Measurements from ENCODE around the gene MANF.

MANF gene

GRCh38 chr3:51343918-51344687 is 41.0 kb upstream of the MANF start:
- in situ Hi-C loops (cut with HindIII; ENCODE audit: low sequenced_read_pairs) = no loop called here
- no peak overlapping the region for H3K4me3 ChIP-seq (ENCODE audit: low read depth, low read length)
- TF ChIP-seq CTCF (IDR thresholded peaks at IDR 0.05; ENCODE audit: low read depth, low read length, missing control alignments) = no peak
- DNase-seq (ENCODE audit: low read depth) = no peak

GRCh38 chr3:51350751-51351150 is 34.3 kb upstream of the MANF start:
- no peak for DNase-seq (ENCODE audit: low read depth)
- TF ChIP-seq CTCF (IDR thresholded peaks at IDR 0.05; ENCODE audit: low read depth, low read length, missing control alignments) = no peak
- H3K4me3 ChIP-seq (ENCODE audit: low read depth, low read length) = no peak overlapping the region
- in situ Hi-C loops (cut with HindIII; ENCODE audit: low sequenced_read_pairs) = no loop called here

GRCh38 chr3:51353131-51353530 is 32.0 kb upstream of the MANF start:
- TF ChIP-seq CTCF (IDR thresholded peaks at IDR 0.05; ENCODE audit: low read depth, low read length, missing control alignments) = no peak
- no peak overlapping the region for H3K4me3 ChIP-seq (ENCODE audit: low read depth, low read length)
- in situ Hi-C loops (cut with HindIII; ENCODE audit: low sequenced_read_pairs) = no loop called here
- no peak for DNase-seq (ENCODE audit: low read depth)

GRCh38 chr3:51353691-51354090 is 31.4 kb upstream of the MANF start:
- in situ Hi-C loops (cut with HindIII; ENCODE audit: low sequenced_read_pairs) = no loop called here
- no peak for TF ChIP-seq CTCF (IDR thresholded peaks at IDR 0.05; ENCODE audit: low read depth, low read length, missing control alignments)
- DNase-seq (ENCODE audit: low read depth) = no peak
- no peak overlapping the region for H3K4me3 ChIP-seq (ENCODE audit: low read depth, low read length)

GRCh38 chr3:51354172-51354571 is 30.9 kb upstream of the MANF start:
- H3K4me3 ChIP-seq (ENCODE audit: low read depth, low read length) = no peak overlapping the region
- no peak for TF ChIP-seq CTCF (IDR thresholded peaks at IDR 0.05; ENCODE audit: low read depth, low read length, missing control alignments)
- in situ Hi-C loops (cut with HindIII; ENCODE audit: low sequenced_read_pairs) = no loop called here
- DNase-seq (ENCODE audit: low read depth) = no peak

- in situ Hi-C loops (cut with HindIII; ENCODE audit: low sequenced_read_pairs) = no loop called here
- no peak for DNase-seq (ENCODE audit: low read depth)
- TF ChIP-seq CTCF (IDR thresholded peaks at IDR 0.05; ENCODE audit: low read depth, low read length, missing control alignments) = no peak
- H3K4me3 ChIP-seq (ENCODE audit: low read depth, low read length) = no peak overlapping the region
Measured at GRCh38 chr3:51354731-51355615, 30.1 kb upstream of the MANF start.
